LNCaP clone FGC (cell line): ENCODE measurements around the gene SORL1.
"Not testable (repeated sequence)": the region's sequence is repeated elsewhere in the genome, so short reads cannot be mapped to it uniquely, and the experiment has no call there.

Experiments
- DNase-seq: peaks from one replicate; pipeline ENCODE4 v3.0.0-alpha.2; 2011; ENCODE audit warnings: low read depth
- H3K4me3 ChIP-seq: 2 replicates; pipeline ENCODE4 v1.5.1; 2011; ENCODE audit warnings: mild to moderate bottlenecking, low read depth, low read length, control low read depth
- CTCF ChIP-seq: IDR thresholded peaks from 2 replicates; pipeline ENCODE4 v1.5.1; 2012; ENCODE audit warnings: mild to moderate bottlenecking; ENCODE audit not compliant: control insufficient read depth, insufficient read depth; ENCODE audit errors: extremely low read depth

SORL1 gene

GRCh38 chr11:121631456-121631855 is 179.3 kb downstream of the SORL1 start:
- no peak overlapping the region for H3K4me3 ChIP-seq
- no peak for TF ChIP-seq CTCF
- no peak for DNase-seq

GRCh38 chr11:121634273-121634672 is 182.2 kb downstream of the SORL1 start:
- no peak overlapping the region for H3K4me3 ChIP-seq
- TF ChIP-seq CTCF, result no peak
- DNase-seq, result no peak

- DNase-seq, result no peak
- no peak for TF ChIP-seq CTCF
- no peak overlapping the region for H3K4me3 ChIP-seq
Measured at GRCh38 chr11:121634889-121635288, 182.8 kb downstream of the SORL1 start.

- TF ChIP-seq CTCF, result no peak
- DNase-seq, result no peak
- H3K4me3 ChIP-seq, result no peak overlapping the region
Measured at GRCh38 chr11:121636081-121636799, 184.1 kb downstream of the SORL1 start.

- no peak overlapping the region for H3K4me3 ChIP-seq
- no peak for TF ChIP-seq CTCF
- no peak for DNase-seq
Measured at GRCh38 chr11:121636800-121637176, 184.7 kb downstream of the SORL1 start.

- not testable (repeated sequence) for H3K4me3 ChIP-seq, DNase-seq
Measured at GRCh38 chr11:121637587-121637986, 185.5 kb downstream of the SORL1 start.

GRCh38 chr11:121643479-121644186 is 191.5 kb downstream of the SORL1 start:
- DNase-seq, result no peak
- no peak overlapping the region for H3K4me3 ChIP-seq
- no peak for TF ChIP-seq CTCF
